Measurements from ENCODE around the gene TMEM233.

DNA sequence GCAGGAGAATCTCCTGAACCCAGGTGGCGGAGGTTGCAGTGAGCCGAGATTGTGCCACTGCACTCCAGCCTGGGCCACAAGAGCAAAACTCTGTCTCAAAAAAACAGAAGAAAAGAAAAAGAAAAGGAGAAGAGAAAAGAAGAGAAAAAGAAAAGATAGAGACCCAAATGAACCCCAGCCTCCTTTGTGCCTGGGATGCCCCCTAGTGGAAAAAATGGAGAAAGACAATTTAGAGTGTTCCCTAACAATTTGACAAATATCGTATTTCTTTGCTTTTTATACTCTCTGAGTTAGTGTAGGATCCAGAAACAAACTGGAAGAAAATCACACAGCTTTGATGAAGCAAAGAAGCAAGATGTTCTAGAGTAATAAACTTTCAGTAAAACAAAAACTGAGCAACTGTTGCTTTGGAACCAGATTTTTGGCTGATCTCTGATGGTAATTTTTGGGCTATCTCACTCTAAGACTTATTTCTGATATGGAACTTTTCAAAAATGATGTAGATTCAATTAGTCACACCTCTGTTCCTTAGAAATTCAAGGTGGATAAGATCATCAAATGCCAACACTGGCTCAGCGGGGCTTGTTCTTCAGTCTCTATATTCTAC, 55.7 kb downstream of the TMEM233 start:
- TF ChIP-seq CTCF (conservative IDR thresholded peaks at IDR 0.05; ENCODE audit: low read length) (peak; percentile 92), EZH2phosphoT487 (IDR thresholded peaks at IDR 0.05; ENCODE audit: borderline replicate concordance, low read depth, low read length) (no peak)
